ENCODE results near the gene CYP2R1.

The CYP2R1 gene

GRCh38 chr11:14924318-14924717 is 32.3 kb upstream of the CYP2R1 start:
- H3F3A ChIP-seq (ENCODE audit: insufficient read depth): no peaks in the 10 kb centered on the region
- H3K4me2 ChIP-seq (ENCODE audit: low read depth, low read length, poor library complexity, severe bottlenecking): no peak overlapping the region
- H3K9me2 ChIP-seq (replicated peaks; ENCODE audit: insufficient read depth, low read length): no peaks in the 10 kb centered on the region
- H2AFZ ChIP-seq (ENCODE audit: low read depth, low read length, severe bottlenecking): no peak overlapping the region
- H3K9ac ChIP-seq (ENCODE audit: low read length): no peak overlapping the region
- H3K27me3 ChIP-seq (ENCODE audit: low read length): no peaks in the 10 kb centered on the region
- no peaks in the 10 kb centered on the region for H4K20me1 ChIP-seq (ENCODE audit: low read depth, low read length)
- no peak for TF ChIP-seq EZH2phosphoT487 (conservative IDR thresholded peaks at IDR 0.05; ENCODE audit: low read length)
- TF ChIP-seq, protein P1, sequence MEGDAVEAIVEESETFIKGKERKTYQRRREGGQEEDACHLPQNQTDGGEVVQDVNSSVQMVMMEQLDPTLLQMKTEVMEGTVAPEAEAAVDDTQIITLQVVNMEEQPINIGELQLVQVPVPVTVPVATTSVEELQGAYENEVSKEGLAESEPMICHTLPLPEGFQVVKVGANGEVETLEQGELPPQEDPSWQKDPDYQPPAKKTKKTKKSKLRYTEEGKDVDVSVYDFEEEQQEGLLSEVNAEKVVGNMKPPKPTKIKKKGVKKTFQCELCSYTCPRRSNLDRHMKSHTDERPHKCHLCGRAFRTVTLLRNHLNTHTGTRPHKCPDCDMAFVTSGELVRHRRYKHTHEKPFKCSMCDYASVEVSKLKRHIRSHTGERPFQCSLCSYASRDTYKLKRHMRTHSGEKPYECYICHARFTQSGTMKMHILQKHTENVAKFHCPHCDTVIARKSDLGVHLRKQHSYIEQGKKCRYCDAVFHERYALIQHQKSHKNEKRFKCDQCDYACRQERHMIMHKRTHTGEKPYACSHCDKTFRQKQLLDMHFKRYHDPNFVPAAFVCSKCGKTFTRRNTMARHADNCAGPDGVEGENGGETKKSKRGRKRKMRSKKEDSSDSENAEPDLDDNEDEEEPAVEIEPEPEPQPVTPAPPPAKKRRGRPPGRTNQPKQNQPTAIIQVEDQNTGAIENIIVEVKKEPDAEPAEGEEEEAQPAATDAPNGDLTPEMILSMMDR (IDR thresholded peaks at IDR 0.05; ENCODE audit: insufficient read depth, low read length, poor library complexity, severe bottlenecking): no peak
- H3K36me3 ChIP-seq (ENCODE audit: low read length): no peaks in the 10 kb centered on the region
- no peaks in the 10 kb centered on the region for H3K9me3 ChIP-seq (ENCODE audit: insufficient read depth, low read length)
- no peak overlapping the region for H3K4me3 ChIP-seq (ENCODE audit: insufficient read depth, low read length, poor library complexity, severe bottlenecking)
- no peak overlapping the region for H3K27ac ChIP-seq (ENCODE audit: low read depth, low read length)
- no peaks in the 10 kb centered on the region for H3K79me2 ChIP-seq (ENCODE audit: insufficient read depth, low read length)

DNA sequence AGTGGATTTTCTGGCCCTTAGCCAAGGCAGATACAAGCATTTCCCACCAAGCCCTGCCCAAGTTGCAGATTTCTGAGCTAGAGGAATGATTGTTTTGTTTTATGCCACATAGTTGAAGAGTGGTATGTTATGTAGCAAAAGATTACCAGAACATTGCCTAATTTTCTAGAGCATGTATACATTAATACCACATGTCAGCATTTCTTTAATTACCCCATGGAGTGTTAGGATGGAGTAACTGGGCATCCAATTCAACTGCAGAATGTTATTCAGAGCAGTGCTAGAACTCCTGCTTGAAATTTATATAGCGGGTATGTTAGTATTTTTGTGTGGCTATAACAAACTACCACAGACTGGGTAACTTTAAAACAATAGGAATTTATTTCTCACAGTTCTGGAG is 24.4 kb upstream of the CYP2R1 start:
- H3K36me3 ChIP-seq (ENCODE audit: low read length): peaks cover 10% of the 10 kb centered on the region; the same call in 1 of the 2 replicates
- H3K9me2 ChIP-seq (replicated peaks; ENCODE audit: insufficient read depth, low read length): no peaks in the 10 kb centered on the region
- H3K9me3 ChIP-seq (ENCODE audit: insufficient read depth, low read length): no peaks in the 10 kb centered on the region
- no peaks in the 10 kb centered on the region for H3K27me3 ChIP-seq (ENCODE audit: low read length)
- no peak overlapping the region for H2AFZ ChIP-seq (ENCODE audit: low read depth, low read length, severe bottlenecking)
- H3K4me2 ChIP-seq (ENCODE audit: low read depth, low read length, poor library complexity, severe bottlenecking): no peak overlapping the region
- no peaks in the 10 kb centered on the region for H3K79me2 ChIP-seq (ENCODE audit: insufficient read depth, low read length)
- no peaks in the 10 kb centered on the region for H3F3A ChIP-seq (ENCODE audit: insufficient read depth)
- H3K4me3 ChIP-seq (ENCODE audit: insufficient read depth, low read length, poor library complexity, severe bottlenecking): no peak overlapping the region
- H3K9ac ChIP-seq (ENCODE audit: low read length): no peak overlapping the region
- H4K20me1 ChIP-seq (ENCODE audit: low read depth, low read length): no peaks in the 10 kb centered on the region
- no peak overlapping the region for H3K27ac ChIP-seq (ENCODE audit: low read depth, low read length)
- TF ChIP-seq EZH2phosphoT487 (conservative IDR thresholded peaks at IDR 0.05; ENCODE audit: low read length): no peak
- TF ChIP-seq, protein P1 (IDR thresholded peaks at IDR 0.05; ENCODE audit: insufficient read depth, low read length, poor library complexity, severe bottlenecking): no peak

GRCh38 chr11:14914536-14914935 is 22.5 kb upstream of the CYP2R1 start:
- no peaks in the 10 kb centered on the region for H3K79me2 ChIP-seq (ENCODE audit: insufficient read depth, low read length)
- no peaks in the 10 kb centered on the region for H3K27me3 ChIP-seq (ENCODE audit: low read length)
- no peak overlapping the region for H3K9ac ChIP-seq (ENCODE audit: low read length)
- H3K9me2 ChIP-seq (replicated peaks; ENCODE audit: insufficient read depth, low read length): no peaks in the 10 kb centered on the region
- H3K36me3 ChIP-seq (ENCODE audit: low read length): peaks cover 10% of the 10 kb centered on the region; the same call in 1 of the 2 replicates
- H3F3A ChIP-seq (ENCODE audit: insufficient read depth): no peaks in the 10 kb centered on the region; the same call in 1 of the 2 replicates
- TF ChIP-seq, protein P1 (IDR thresholded peaks at IDR 0.05; ENCODE audit: insufficient read depth, low read length, poor library complexity, severe bottlenecking): no peak
- no peaks in the 10 kb centered on the region for H4K20me1 ChIP-seq (ENCODE audit: low read depth, low read length)
- H3K4me3 ChIP-seq (ENCODE audit: insufficient read depth, low read length, poor library complexity, severe bottlenecking): no peak overlapping the region
- H3K9me3 ChIP-seq (ENCODE audit: insufficient read depth, low read length): no peaks in the 10 kb centered on the region
- H3K27ac ChIP-seq (ENCODE audit: low read depth, low read length): no peak overlapping the region
- H3K4me2 ChIP-seq (ENCODE audit: low read depth, low read length, poor library complexity, severe bottlenecking): no peak overlapping the region
- no peak overlapping the region for H2AFZ ChIP-seq (ENCODE audit: low read depth, low read length, severe bottlenecking)

All from SU-DHL-6 (cell line).